Suppressor macrophage (primary cell): Measurements from ENCODE around the gene FLNA.
"Not testable (repeated sequence)": the region's sequence is repeated elsewhere in the genome, so short reads cannot be mapped to it uniquely, and the experiment has no call there.

Experiments
- DNase-seq, 4 experiments: peaks; one replicate each; pipeline ENCODE4 v3.0.0-alpha.2; 2020 to 2022

FLNA gene

GRCh38 chrX:154358011-154358410 lies 16.4 kb downstream of the FLNA start:
- no peak for DNase-seq

- DNase-seq, result no peak
These were observed 17.2 kb downstream of the FLNA start for GRCh38 chrX:154357205-154357604.

- DNase-seq, result no peak
These were observed 17.8 kb downstream of the FLNA start for GRCh38 chrX:154356596-154356995.

GRCh38 chrX:154355776-154356140 lies 18.7 kb downstream of the FLNA start:
- DNase-seq, result no peak

- no peak for DNase-seq
These were observed 19.2 kb downstream of the FLNA start for GRCh38 chrX:154355094-154355775.

- DNase-seq, result peak in 1 of 4 experiments; percentile 0
These were observed 19.9 kb downstream of the FLNA start for GRCh38 chrX:154354516-154354915.

- peak in 1 of 4 experiments; percentile 1 for DNase-seq
These were observed 20.4 kb downstream of the FLNA start for GRCh38 chrX:154354013-154354412.

- DNase-seq, result peak in 1 of 4 experiments; percentile 1
These were observed 21.1 kb downstream of the FLNA start for GRCh38 chrX:154353172-154353843.

GRCh38 chrX:154352466-154352865 lies 22.0 kb downstream of the FLNA start:
- DNase-seq, result no peak

- DNase-seq, result peak in 1 of 4 experiments; percentile 1
These were observed 22.4 kb downstream of the FLNA start for GRCh38 chrX:154352012-154352401.

- DNase-seq, result peak in 1 of 4 experiments; percentile 1
These were observed 23.0 kb downstream of the FLNA start for GRCh38 chrX:154351183-154352011.

- DNase-seq, result peak in 1 of 4 experiments; percentile 0
These were observed 23.8 kb downstream of the FLNA start for GRCh38 chrX:154350429-154351182.

- DNase-seq, result peak in 1 of 4 experiments; percentile 1
These were observed 24.5 kb downstream of the FLNA start for GRCh38 chrX:154349979-154350378.

- DNase-seq, result peak in 1 of 4 experiments; percentile 1
These were observed 25.0 kb downstream of the FLNA start for GRCh38 chrX:154349359-154349935.

- DNase-seq, result peak in 1 of 4 experiments; percentile 1
These were observed 25.6 kb downstream of the FLNA start for GRCh38 chrX:154348646-154349358.

GRCh38 chrX:154348114-154348531 lies 26.3 kb downstream of the FLNA start:
- DNase-seq, result peak in 1 of 4 experiments; percentile 2

- DNase-seq, result not testable (repeated sequence)
These were observed 30.8 kb downstream of the FLNA start for GRCh38 chrX:154343620-154344019.

- DNase-seq, result not testable (repeated sequence)
These were observed 31.4 kb downstream of the FLNA start for GRCh38 chrX:154343063-154343462.

GRCh38 chrX:154341399-154342298 lies 32.8 kb downstream of the FLNA start:
- not testable (repeated sequence) for DNase-seq

GRCh38 chrX:154334496-154334895 lies 39.9 kb downstream of the FLNA start:
- peak; percentile 31 to 70 (median 54) for DNase-seq
